BJ (cell line): Measurements from ENCODE around the gene PTPN9. TPM values are rescaled to one million over a fixed set of nuclear protein-coding genes. Genes with fewer than 3 reads are reported as not detected.
A peak's percentile ranks its signal among the peaks of the same experiment; 100 is the strongest.

Experiments
- CTCF ChIA-PET: fragments of 350-600 bp; formaldehyde crosslinking; extraction: SDS; loops from one replicate; lab custom pipeline; 2021; ENCODE audit warnings: antibody characterized with exemption, inconsistent platforms; lab: Yijun Ruan, JAX
- POLR2A ChIA-PET: fragments of 300-600 bp; sonication (Branson Sonifier 250); formaldehyde crosslinking; extraction: SDS; loops from one replicate; lab custom pipeline; 2021; ENCODE audit warnings: antibody characterized with exemption; lab: Charles Lee
- DNase-seq: peaks from one replicate; pipeline ENCODE4 v3.0.0-alpha.2; 2011; ENCODE audit warnings: low read depth
- H3K27me3 ChIP-seq: 2 replicates; pipeline ENCODE4 v1.6.0; 2011; ENCODE audit warnings: low read length; ENCODE audit not compliant: control insufficient read depth, insufficient read depth
- H3K36me3 ChIP-seq: 2 replicates; pipeline ENCODE4 v1.5.1; 2011; ENCODE audit warnings: low read length; ENCODE audit not compliant: control insufficient read depth, insufficient read depth
- H3K4me3 ChIP-seq: 2 replicates; pipeline ENCODE4 v1.5.1; 2011; ENCODE audit warnings: low read depth, mild to moderate bottlenecking, control low read depth, low read length
- polyA plus RNA-seq: library from polyadenylated mRNA; depleted of rRNA; stranded (reverse); fragments of >200 nt; gene quantifications from 2 replicates; pipeline ENCODE4 v1.2.3, GENCODE V29; 2011
- TF ChIP-seq, protein P1 (sequence below): IDR thresholded peaks from 2 replicates; pipeline ENCODE4 v1.5.1; 2011; ENCODE audit warnings: low read depth, mild to moderate bottlenecking, control low read depth, inconsistent platforms, low read length, moderate library complexity; ENCODE audit not compliant: insufficient read depth

Gene PTPN9
- polyA plus RNA-seq, 1 experiment, result 55.5 TPM

DNA sequence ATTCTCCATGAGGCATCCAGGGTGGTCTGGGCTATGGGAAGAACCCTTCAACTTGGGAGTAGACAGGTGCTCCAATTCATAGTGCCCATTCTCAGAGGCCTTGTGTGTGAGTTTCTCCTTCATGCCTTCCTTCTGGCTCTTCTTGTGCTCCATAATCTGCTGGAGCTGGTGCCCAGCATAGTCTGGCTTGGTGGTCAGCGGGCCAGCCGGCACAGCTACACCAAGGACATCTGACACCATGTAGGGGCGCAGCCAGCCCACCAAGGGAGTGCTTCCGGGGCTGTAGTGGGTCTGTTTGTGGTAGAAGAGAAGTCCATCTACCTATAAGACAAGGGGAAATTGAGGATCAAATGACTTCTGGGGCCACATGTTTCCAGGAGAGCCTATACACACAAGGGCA is 19.2 kb upstream of the PTPN9 start:
- H3K36me3 ChIP-seq, result peaks cover 23% of the 10 kb centered on the region
- CTCF ChIA-PET, result interaction anchor here (0.6 to 1.9 kb wide), 5 partner anchors 9 to 87 kb away, joined by 3 to 4 read pairs (median 3); no protein-coding TSS in a partner anchor

DNA sequence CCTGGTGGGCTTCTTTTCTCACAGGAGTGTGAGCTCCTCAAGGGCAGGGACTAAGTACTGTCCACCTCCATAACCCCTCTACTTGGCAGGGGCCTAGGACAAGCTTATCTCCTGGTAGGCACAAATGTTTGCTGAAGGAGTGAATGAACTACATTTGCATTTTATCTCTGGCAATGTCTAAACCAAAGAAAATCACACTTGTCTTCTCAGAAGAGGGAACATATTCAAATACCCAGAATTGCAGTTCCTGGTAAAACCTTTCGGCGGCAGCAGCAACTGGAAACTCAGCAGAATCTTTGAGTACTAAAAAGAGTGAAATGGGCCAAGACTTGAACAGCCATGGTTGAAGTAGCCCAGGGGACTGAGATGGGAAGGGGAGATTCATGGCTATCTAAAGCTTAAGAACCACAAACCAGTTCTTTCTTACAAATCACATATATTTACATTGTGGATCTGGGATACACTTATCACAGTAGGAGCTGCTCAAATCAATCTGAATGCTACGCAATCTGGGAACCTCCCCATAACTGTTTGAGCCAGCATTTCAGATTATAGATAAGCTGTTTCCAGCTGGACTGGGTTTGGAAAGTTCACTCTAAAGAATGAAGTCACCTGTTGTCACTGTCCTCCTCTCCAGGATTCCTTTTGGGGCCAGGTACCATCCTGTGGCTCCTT is 18.7 kb upstream of the PTPN9 start:
- TF ChIP-seq, protein P1, sequence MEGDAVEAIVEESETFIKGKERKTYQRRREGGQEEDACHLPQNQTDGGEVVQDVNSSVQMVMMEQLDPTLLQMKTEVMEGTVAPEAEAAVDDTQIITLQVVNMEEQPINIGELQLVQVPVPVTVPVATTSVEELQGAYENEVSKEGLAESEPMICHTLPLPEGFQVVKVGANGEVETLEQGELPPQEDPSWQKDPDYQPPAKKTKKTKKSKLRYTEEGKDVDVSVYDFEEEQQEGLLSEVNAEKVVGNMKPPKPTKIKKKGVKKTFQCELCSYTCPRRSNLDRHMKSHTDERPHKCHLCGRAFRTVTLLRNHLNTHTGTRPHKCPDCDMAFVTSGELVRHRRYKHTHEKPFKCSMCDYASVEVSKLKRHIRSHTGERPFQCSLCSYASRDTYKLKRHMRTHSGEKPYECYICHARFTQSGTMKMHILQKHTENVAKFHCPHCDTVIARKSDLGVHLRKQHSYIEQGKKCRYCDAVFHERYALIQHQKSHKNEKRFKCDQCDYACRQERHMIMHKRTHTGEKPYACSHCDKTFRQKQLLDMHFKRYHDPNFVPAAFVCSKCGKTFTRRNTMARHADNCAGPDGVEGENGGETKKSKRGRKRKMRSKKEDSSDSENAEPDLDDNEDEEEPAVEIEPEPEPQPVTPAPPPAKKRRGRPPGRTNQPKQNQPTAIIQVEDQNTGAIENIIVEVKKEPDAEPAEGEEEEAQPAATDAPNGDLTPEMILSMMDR, result peak; percentile 38
- no peak for DNase-seq
- Histone ChIP-seq H3K36me3 (peaks cover 22% of the 10 kb centered on the region), H3K4me3 (no peak overlapping the region), H3K27me3 (no peaks in the 10 kb centered on the region)
- ChIA-PET POLR2A (no interaction called here), CTCF (interaction anchor here (0.7 to 1.9 kb wide), 6 partner anchors 9 to 89 kb away, joined by 3 to 4 read pairs (median 3); no protein-coding TSS in a partner anchor)

More for the DNA sequence above, 19.2 kb upstream of the PTPN9 start:
- DNase-seq, result no peak
- TF ChIP-seq, protein P1, result no peak
- POLR2A ChIA-PET, result no interaction called here
- H3K27me3 ChIP-seq, result no peaks in the 10 kb centered on the region
- no peak overlapping the region for H3K4me3 ChIP-seq

GRCh38 chr15:75596703-75597345 is 17.7 kb upstream of the PTPN9 start:
- Histone ChIP-seq H3K36me3 (peaks cover 20% of the 10 kb centered on the region), H3K27me3 (no peaks in the 10 kb centered on the region), H3K4me3 (no peak overlapping the region)
- POLR2A ChIA-PET, result no interaction called here
- no peak for DNase-seq
- CTCF ChIA-PET, result interaction anchor here (0.7 to 1.9 kb wide), 5 partner anchors 10 to 90 kb away, joined by 3 to 6 read pairs (median 4); no protein-coding TSS in a partner anchor
- TF ChIP-seq, protein P1, result no peak

DNA sequence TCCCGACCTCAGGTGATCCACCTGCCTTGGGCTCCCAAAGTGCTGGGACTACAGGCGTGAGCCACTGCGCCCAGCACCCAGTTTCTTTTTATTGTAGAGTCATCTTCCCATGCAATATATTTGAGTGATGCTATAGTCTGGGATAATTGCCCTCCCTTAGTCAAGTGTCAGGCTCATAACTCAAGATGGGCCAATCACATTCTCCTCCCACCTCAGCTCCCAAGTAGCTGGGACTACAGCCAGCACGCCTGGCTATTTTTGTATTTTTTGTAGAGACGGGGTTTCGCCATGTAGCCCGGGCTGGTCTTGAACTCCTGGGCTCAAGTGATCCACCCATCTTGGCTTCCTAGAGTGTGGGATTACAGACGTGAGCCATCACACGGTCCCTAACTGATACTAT is 15.2 kb upstream of the PTPN9 start:
- CTCF ChIA-PET, result interaction anchor here (0.6 kb wide), 1 partner anchor 32 kb away, joined by 3 read pairs; no protein-coding TSS in a partner anchor

More for the DNA sequence above, 15.2 kb upstream of the PTPN9 start:
- POLR2A ChIA-PET, result no interaction called here
- TF ChIP-seq, protein P1, result no peak
- H3K4me3 ChIP-seq, result no peak overlapping the region
- peaks cover 12% of the 10 kb centered on the region for H3K36me3 ChIP-seq
- no peak for DNase-seq
- no peaks in the 10 kb centered on the region for H3K27me3 ChIP-seq
